A549 (cell line): Measurements from ENCODE around the gene ASTN1. TPM values are rescaled to one million over a fixed set of nuclear protein-coding genes. Genes with fewer than 3 reads are reported as not detected.

ENCODE experiments used
- ATAC-seq, 2 experiments: fragments of 200-7000 bp in 1 of 2; fragments of >200 bp in 1 of 2; cut with Nextera tagmentation in 1 of 2; cut with Tn5 transposase in 1 of 2; 3 replicates each; pipeline versions ENCODE4 v1.8.0 to v1.9.1; 2018 to 2020; ENCODE audit warnings: mild to moderate bottlenecking in 1 of 2, moderate library complexity in 1 of 2
- CTCF ChIA-PET: fragments of 300-600 bp; sonication (Branson Sonifier 250); formaldehyde crosslinking; extraction: SDS; loops from one replicate; lab custom pipeline; 2021; ENCODE audit warnings: antibody characterized with exemption, inconsistent platforms; lab: Yijun Ruan, JAX
- POLR2A ChIA-PET: fragments of 350-600 bp; formaldehyde crosslinking; extraction: SDS; loops from one replicate; lab custom pipeline; 2021; ENCODE audit warnings: antibody characterized with exemption, inconsistent platforms; lab: Yijun Ruan, JAX
- DNase-seq, 2 experiments: peaks; one replicate each; pipeline versions ENCODE4 v3.0.0 to v3.0.0-alpha.2; 2011 to 2016; ENCODE audit warnings: low read depth in 1 of 2, low spot score in 1 of 2
- FAIRE-seq: peaks from 2 replicates; lab custom pipeline; 2011; peaks lifted over from hg19 to GRCh38; lab: Jason Lieb, UNC
- H3K27ac ChIP-seq, 2 experiments: fragments of >200 bp; sonication (Bioruptor Twin); formaldehyde crosslinking; 3 replicates each; pipeline ENCODE4 v1.5.1; 2016 to 2017
- H3K4me1 ChIP-seq: fragments of >200 bp; sonication (Bioruptor Twin); formaldehyde crosslinking; 3 replicates; pipeline ENCODE4 v1.6.1; 2016
- H3K4me2 ChIP-seq: fragments of >200 bp; sonication (Bioruptor Twin); formaldehyde crosslinking; 3 replicates; pipeline ENCODE4 v1.6.1; 2016
- H3K4me3 ChIP-seq: fragments of >200 bp; sonication (Bioruptor Twin); formaldehyde crosslinking; 3 replicates; pipeline ENCODE4 v1.5.1; 2016
- H3K9me3 ChIP-seq: fragments of >200 bp; sonication (Bioruptor Twin); formaldehyde crosslinking; 3 replicates; pipeline ENCODE4 v1.6.1; 2016
- CBX8 ChIP-seq: fragments of 200-600 bp; sonication (generic); IDR thresholded peaks from 2 replicates; pipeline ENCODE4 v1.6.1; 2016
- CHD2 ChIP-seq: fragments of 150-350 bp; IDR thresholded peaks from 2 replicates; pipeline ENCODE4 v1.6.1; 2014; ENCODE audit warnings: low read length; ENCODE audit not compliant: partially characterized antibody
- CHD4 ChIP-seq: fragments of 200-600 bp; sonication (generic); IDR thresholded peaks from 2 replicates; pipeline ENCODE4 v1.6.1; 2016; ENCODE audit warnings: antibody characterized with exemption, mild to moderate bottlenecking, borderline replicate concordance
- FOSB ChIP-seq: fragments of 250-450 bp; sonication (Bioruptor Pico); IDR thresholded peaks from 2 replicates; pipeline ENCODE4 v1.5.0; 2020; ENCODE audit warnings: mild to moderate bottlenecking, moderate library complexity
- FOXS1 ChIP-seq: fragments of 250-450 bp; sonication (Bioruptor Pico); IDR thresholded peaks from 2 replicates; pipeline ENCODE4 v1.5.0; 2020; ENCODE audit warnings: mild to moderate bottlenecking, moderate library complexity
- GATA3 ChIP-seq: IDR thresholded peaks from 2 replicates; pipeline ENCODE4 v1.6.1; 2012; ENCODE audit warnings: borderline replicate concordance
- HDAC2 ChIP-seq: fragments of 200-600 bp; sonication (generic); IDR thresholded peaks from 2 replicates; pipeline ENCODE4 v1.6.1; 2016
- HEYL ChIP-seq: fragments of 250-450 bp; sonication (Bioruptor Pico); IDR thresholded peaks from 2 replicates; pipeline ENCODE4 v1.8.0; 2021; ENCODE audit warnings: mild to moderate bottlenecking, moderate library complexity
- HOXA7 ChIP-seq: fragments of 250-450 bp; sonication (Bioruptor Pico); IDR thresholded peaks from 2 replicates; pipeline ENCODE4 v1.5.0; 2020; ENCODE audit warnings: mild to moderate bottlenecking, moderate library complexity
- HOXB13 ChIP-seq: fragments of 250-450 bp; sonication (Bioruptor Pico); IDR thresholded peaks from 2 replicates; pipeline ENCODE4 v1.5.0; 2020; ENCODE audit warnings: low read depth, mild to moderate bottlenecking, moderate library complexity
- JUN ChIP-seq, 2 experiments: fragments of >200 bp; sonication (Bioruptor Twin); formaldehyde crosslinking; IDR thresholded peaks; 2 replicates in 1 of 2; 3 replicates in 1 of 2; pipeline ENCODE4 v1.6.1; 2016 to 2017
- JUNB ChIP-seq: fragments of >200 bp; sonication (Bioruptor Twin); formaldehyde crosslinking; IDR thresholded peaks from 2 replicates; pipeline ENCODE4 v1.6.1; 2016
- MAFK ChIP-seq: fragments of 450-650 bp; IDR thresholded peaks from 2 replicates; pipeline ENCODE4 v1.6.1; 2014; ENCODE audit not compliant: partially characterized antibody
- MAZ ChIP-seq: fragments of 150-350 bp; IDR thresholded peaks from 2 replicates; pipeline ENCODE4 v1.6.1; 2014; ENCODE audit warnings: antibody characterized with exemption, low read depth, low read length, borderline replicate concordance
- NPAS2 ChIP-seq: fragments of 250-450 bp; sonication (Bioruptor Pico); IDR thresholded peaks from 2 replicates; pipeline ENCODE4 v1.8.0; 2022; ENCODE audit warnings: mild to moderate bottlenecking, moderate library complexity, borderline replicate concordance
- POLR2A ChIP-seq: IDR thresholded peaks from 2 replicates; pipeline ENCODE4 v1.6.1; 2012; ENCODE audit warnings: mild to moderate bottlenecking, low read length
- RAD21 ChIP-seq, 2 experiments: fragments of >200 bp in 1 of 2; sonication (Bioruptor Twin) in 1 of 2; formaldehyde crosslinking in 1 of 2; IDR thresholded peaks in 1 of 2; conservative IDR thresholded peaks in 1 of 2; 2 replicates in 1 of 2; 3 replicates in 1 of 2; pipeline ENCODE4 v1.6.1; 2012 to 2018; ENCODE audit warnings: inconsistent platforms in 1 of 2
- RCOR1 ChIP-seq: fragments of 150-350 bp; IDR thresholded peaks from 2 replicates; pipeline ENCODE4 v1.6.1; 2014; ENCODE audit warnings: antibody characterized with exemption, low read length, low read depth
- SMC3 ChIP-seq: fragments of >200 bp; sonication (Bioruptor Twin); formaldehyde crosslinking; IDR thresholded peaks from 3 replicates; pipeline ENCODE4 v1.6.1; 2018; ENCODE audit warnings: inconsistent platforms
- TP53 ChIP-seq: fragments of 250-450 bp; sonication (Bioruptor Pico); IDR thresholded peaks from 2 replicates; pipeline ENCODE4 v1.5.0; 2021; ENCODE audit warnings: mild to moderate bottlenecking, moderate library complexity
- WGBS: methylation state at CpG from one replicate; pipeline ENCODE4 v1.1.6; 2017; ENCODE audit errors: missing lambda C conversion rate; 5-methylcytosine and 5-hydroxymethylcytosine counted together
- polyA plus RNA-seq, 4 experiments: library from polyadenylated mRNA; depleted of rRNA in 3 of 4; stranded (reverse); fragments of >200 nt; fragmentation: RNase III in 1 of 4; extraction: RNeasy Plus Mini Kit Qiagen cat#74134 plus additional on column Dnase treatment in 1 of 4; gene quantifications; 2 replicates in 3 of 4; 3 replicates in 1 of 4; pipeline ENCODE4 v1.2.3, GENCODE V29; 2011 to 2017
- TF ChIP-seq, protein P1 (sequence below): IDR thresholded peaks from 2 replicates; pipeline ENCODE4 v1.6.1; 2012; ENCODE audit warnings: low read depth, borderline replicate concordance
- TF ChIP-seq, protein P2 (sequence below): fragments of 250-450 bp; sonication (Bioruptor Pico); IDR thresholded peaks from 2 replicates; pipeline ENCODE4 v1.5.0; 2021; ENCODE audit warnings: mild to moderate bottlenecking, moderate library complexity, borderline replicate concordance

Gene ASTN1
- polyA plus RNA-seq, 2 of the 4 experiments (the other 2 are of a cell fraction): not detected

DNA sequence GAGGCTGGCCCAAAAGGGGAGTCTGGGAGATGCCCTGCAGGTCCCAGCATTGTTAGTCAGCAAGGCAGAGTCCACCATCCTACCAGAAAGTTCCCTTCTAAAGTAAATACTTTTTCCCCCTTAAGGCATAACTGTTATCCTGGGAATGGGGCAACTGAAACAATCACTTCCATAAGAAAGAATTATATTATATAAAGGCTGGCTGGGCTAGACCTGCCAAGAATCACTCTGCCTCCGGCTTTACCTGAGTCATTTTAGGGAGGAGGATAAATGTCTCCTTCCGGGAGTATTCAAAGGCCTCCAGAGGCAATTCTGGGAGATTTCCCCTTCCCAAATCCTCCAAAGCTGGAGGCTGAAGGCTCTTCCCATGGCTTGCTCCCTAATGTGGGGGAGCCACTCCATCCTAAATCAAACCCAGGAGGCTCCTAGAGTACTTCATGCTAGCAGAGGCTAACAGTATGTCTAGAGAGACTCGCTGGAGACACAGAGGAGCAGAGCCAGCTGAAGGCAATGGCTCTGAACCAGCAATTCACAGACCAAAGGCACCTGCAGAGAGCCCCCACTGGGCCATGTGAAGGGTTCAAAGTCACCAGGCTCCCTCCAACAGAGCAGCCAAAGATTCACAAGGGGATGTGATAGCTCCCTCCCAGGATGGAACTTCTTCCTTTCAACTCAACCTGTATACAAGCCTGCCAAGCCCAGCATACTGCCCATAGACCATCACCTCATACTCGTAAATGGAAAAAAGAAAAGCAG lies 116.0 kb downstream of the ASTN1 start:
- Histone ChIP-seq H3K4me3 (no peak overlapping the region), H3K27ac (no peak overlapping the region), H3K9me3 (no peaks in the 10 kb centered on the region), H3K4me1 (no peaks in the 10 kb centered on the region), H3K4me2 (no peak overlapping the region)
- no peak for DNase-seq
- ChIA-PET CTCF (no interaction called here), POLR2A (no interaction called here)
- 31% methylated on average over 3 of the region's 4 CpGs for WGBS
- no peak for FAIRE-seq
- TF ChIP-seq CHD4: no peak
- no peak for TF ChIP-seq NPAS2 (CRISPR knock-in tag)
- no peak for TF ChIP-seq CBX8
- no peak for TF ChIP-seq HOXA7
- TF ChIP-seq HOXB13 (CRISPR knock-in tag): no peak
- TF ChIP-seq, protein P1, sequence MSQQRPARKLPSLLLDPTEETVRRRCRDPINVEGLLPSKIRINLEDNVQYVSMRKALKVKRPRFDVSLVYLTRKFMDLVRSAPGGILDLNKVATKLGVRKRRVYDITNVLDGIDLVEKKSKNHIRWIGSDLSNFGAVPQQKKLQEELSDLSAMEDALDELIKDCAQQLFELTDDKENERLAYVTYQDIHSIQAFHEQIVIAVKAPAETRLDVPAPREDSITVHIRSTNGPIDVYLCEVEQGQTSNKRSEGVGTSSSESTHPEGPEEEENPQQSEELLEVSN: no peak
- TF ChIP-seq POLR2A: no peak
- TF ChIP-seq MAZ: no peak
- TF ChIP-seq TP53 (CRISPR knock-in tag): no peak
- no peak for TF ChIP-seq JUN (IDR thresholded peaks at IDR 0.05)
- no peak for TF ChIP-seq HEYL (CRISPR knock-in tag)
- no peak for TF ChIP-seq GATA3
- TF ChIP-seq RCOR1: no peak
- no peak for TF ChIP-seq FOXS1 (CRISPR knock-in tag)
- no peak for TF ChIP-seq FOSB (CRISPR knock-in tag)
- TF ChIP-seq, protein P2, sequence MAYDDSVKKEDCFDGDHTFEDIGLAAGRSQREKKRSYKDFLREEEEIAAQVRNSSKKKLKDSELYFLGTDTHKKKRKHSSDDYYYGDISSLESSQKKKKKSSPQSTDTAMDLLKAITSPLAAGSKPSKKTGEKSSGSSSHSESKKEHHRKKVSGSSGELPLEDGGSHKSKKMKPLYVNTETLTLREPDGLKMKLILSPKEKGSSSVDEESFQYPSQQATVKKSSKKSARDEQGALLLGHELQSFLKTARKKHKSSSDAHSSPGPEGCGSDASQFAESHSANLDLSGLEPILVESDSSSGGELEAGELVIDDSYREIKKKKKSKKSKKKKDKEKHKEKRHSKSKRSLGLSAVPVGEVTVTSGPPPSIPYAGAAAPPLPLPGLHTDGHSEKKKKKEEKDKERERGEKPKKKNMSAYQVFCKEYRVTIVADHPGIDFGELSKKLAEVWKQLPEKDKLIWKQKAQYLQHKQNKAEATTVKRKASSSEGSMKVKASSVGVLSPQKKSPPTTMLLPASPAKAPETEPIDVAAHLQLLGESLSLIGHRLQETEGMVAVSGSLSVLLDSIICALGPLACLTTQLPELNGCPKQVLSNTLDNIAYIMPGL (CRISPR knock-in tag): no peak
- TF ChIP-seq SMC3: no peak
- no peak for TF ChIP-seq HDAC2
- no peak for TF ChIP-seq MAFK
- TF ChIP-seq JUNB: no peak
- TF ChIP-seq, all 56 proteins: peak for 0
- ATAC-seq: no peak

DNA sequence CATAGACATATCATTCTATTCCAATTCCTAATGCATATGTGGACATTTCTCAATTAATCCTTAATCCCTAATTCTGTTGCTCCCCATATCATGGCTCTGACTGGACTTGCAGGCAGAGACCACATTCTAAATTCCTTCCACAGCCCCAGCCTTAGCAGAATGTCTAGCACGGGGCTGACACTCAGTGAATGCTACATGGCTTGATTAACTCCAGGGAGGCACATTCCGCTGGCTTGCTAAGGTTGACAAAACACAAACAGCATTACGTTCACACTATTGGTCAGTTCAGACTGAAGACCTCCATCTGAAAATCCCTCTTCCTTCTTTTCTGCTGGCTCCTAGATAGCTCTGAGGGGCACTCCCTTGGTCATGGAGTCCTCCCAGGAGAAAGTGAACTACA lies 119.4 kb downstream of the ASTN1 start:
- Histone ChIP-seq H3K27ac (no peak overlapping the region), H3K9me3 (no peaks in the 10 kb centered on the region), H3K4me3 (no peak overlapping the region), H3K4me1 (no peaks in the 10 kb centered on the region), H3K4me2 (no peak overlapping the region)
- no peak for TF ChIP-seq CHD2
- ChIA-PET CTCF (no interaction called here), POLR2A (no interaction called here)
- WGBS: 23% methylated on average over 3 of the region's 3 CpGs
- ATAC-seq (no peak), FAIRE-seq (no peak), DNase-seq (no peak)

DNA sequence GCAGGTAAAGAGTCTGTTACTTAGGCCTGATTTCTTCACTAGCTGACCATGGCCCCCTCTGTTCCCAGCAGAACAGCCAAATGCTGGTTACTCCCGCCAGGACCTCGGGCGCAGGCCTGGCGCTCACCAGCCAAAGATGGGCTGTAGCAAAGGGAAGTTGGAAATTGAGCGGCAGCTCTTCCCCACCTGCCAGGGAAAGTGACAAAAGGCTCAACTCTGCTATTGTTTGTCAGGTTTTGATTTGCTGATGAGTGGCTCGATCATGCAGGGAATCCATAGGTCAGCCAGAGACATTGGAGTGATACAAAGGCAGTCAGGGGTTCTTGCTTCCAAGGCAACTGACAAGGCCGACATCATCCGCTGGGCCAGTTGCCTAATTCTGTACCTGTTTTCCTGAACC lies 120.1 kb downstream of the ASTN1 start:
- ChIA-PET CTCF (no interaction called here), POLR2A (no interaction called here)
- FAIRE-seq: no peak
- WGBS: 64% methylated on average over 8 of the region's 8 CpGs
- no peak overlapping the region for H3K4me3 ChIP-seq
- no peak overlapping the region for H3K27ac ChIP-seq
- no peak for ATAC-seq
- H3K4me1 ChIP-seq: no peaks in the 10 kb centered on the region
- no peaks in the 10 kb centered on the region for H3K9me3 ChIP-seq
- no peak overlapping the region for H3K4me2 ChIP-seq
- DNase-seq: no peak
- TF ChIP-seq RAD21 (conservative IDR thresholded peaks at IDR 0.05 in 1 of 2, IDR thresholded peaks at IDR 0.05 in 1 of 2): no peak
- TF ChIP-seq, protein P2 (CRISPR knock-in tag): no peak
